SH-SY5Y (cell line): ENCODE results near the gene IFNA14.

Source experiments
- GATA2 ChIP-seq: IDR thresholded peaks from 2 replicates; pipeline ENCODE4 v1.6.1; 2011; ENCODE audit warnings: mild to moderate bottlenecking, low read depth, low read length
- GATA3 ChIP-seq: IDR thresholded peaks from 2 replicates; pipeline ENCODE4 v1.6.1; 2011; ENCODE audit warnings: low read depth, mild to moderate bottlenecking, low read length, moderate library complexity

DNA sequence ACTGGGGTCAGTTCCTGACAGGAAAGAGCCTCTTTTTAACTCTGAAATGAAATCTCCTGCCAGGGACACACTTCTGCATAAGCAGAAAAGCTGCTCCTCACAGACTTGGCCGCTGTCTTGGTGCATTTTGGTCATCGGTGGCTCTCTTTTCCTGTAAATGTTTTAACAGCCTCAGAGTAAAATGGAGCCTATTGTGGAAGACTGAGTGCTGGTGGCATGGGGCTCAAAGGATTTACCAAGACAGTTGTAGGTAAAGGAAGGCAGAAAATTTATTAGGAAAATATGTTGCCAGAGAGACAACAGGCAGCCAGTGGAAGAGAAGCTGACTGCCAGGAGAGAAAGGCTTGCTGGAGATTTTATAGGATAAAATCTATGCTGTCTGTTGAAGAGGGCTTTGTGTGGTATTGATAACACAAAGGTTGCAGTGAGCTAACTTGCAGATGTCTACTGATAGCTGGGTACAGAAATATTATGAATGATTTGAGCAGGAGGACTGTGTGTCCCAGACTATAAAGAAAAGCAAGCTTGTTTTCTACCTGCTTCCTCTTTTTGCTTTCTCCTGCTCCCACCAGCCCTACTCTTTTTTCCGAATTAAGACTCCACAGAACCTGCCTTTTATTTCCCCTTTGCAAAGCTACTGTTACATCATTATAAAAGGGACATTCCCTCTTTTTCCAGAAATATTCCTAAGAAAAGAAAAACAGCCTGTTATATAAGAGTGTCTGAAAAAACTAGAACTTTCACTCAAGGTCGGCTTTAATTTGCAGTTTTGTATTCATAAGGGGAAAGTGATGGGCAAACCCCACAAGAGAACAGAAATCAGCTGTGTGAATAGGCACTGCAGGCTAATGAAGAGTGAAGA lies 27.9 kb upstream of the IFNA14 start:
- no peak for TF ChIP-seq GATA2
- TF ChIP-seq GATA3 = no peak
